Stimulated activated CD8-positive, alpha-beta memory T cell treated with anti-CD3 and anti-CD28 coated beads, Interleukin-4, amount 100 ng/mL, for 24 hours (primary cell): Measurements from ENCODE around the gene TOR2A.
"Not testable (repeated sequence)": the region's sequence is repeated elsewhere in the genome, so short reads cannot be mapped to it uniquely, and the experiment has no call there.

Experiments
- DNase-seq: peaks from one replicate; pipeline ENCODE4 v3.0.0-alpha.2; 2020; ENCODE audit warnings: low read depth

TOR2A gene

DNA sequence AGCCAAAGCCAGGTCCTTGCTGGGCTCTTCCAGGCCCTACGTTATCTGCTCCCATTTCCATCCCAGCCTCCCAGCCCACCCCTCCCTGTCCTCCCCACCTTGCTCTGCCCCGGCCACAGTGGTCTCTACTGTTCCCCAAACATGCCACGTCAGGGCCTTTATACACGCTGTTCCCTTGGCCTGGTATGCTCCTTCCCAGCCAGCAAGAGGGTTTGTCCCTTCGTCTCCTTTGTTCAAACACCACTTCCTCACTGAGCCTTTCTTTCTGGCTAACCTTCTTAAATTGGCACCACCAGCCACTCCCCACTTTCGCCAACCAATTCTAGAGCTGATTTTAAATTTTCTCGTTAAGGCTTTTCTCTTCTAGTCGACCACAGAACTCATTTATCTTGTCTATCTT lies 33.6 kb upstream of the TOR2A start:
- DNase-seq = no peak

- DNase-seq = no peak
Measured at GRCh38 chr9:127767909-127768331, 32.8 kb upstream of the TOR2A start.

- no peak for DNase-seq
Measured at GRCh38 chr9:127767410-127767809, 32.3 kb upstream of the TOR2A start.

- no peak for DNase-seq
Measured at GRCh38 chr9:127765418-127765817, 30.3 kb upstream of the TOR2A start.

DNA sequence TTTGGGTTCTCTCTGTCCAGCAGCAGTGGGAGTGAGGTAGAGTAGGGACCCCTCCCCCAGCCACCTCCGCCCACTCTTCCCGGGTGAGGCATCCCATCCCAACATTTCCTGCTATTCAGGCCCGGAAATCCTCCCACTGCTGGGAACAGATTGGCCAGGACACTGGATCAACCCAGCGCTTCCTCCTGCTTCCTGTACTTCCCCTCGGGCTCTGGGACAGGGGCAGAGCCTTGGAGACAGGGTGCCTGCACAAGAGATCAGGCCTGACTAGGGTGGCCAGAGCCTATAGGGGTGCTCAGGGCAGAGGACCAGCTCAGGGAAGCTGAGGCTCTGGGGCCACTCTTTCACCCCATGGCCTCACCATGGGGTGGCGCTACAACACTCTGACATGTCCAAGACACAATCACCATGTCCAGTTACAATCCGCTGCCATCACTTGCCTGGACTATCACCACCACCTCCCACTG lies 28.9 kb upstream of the TOR2A start:
- DNase-seq = no peak

GRCh38 chr9:127762111-127762676 lies 27.1 kb upstream of the TOR2A start:
- no peak for DNase-seq

DNA sequence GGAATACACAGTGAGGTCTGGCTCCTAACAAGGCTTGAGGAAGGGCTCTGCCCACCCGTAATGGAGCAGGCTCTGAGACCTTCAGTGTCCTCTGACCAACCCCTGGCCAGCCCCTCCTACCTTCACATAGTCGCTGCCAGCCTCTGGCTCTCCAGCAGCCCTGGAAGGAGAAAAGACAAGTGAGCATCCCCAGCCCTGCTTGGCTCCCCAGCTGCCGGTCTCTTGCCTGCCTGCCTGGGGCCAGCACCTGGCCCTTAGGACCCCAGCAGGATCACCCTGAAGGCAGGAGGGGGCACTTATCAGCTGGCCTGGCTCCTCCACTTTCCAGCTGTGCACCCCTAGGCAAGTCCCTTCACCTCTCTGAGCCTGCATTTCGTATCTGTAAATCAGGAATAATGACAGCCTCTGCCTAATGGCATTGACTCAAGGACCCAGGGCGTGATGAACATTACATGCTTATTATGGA lies 26.4 kb upstream of the TOR2A start:
- DNase-seq = no peak

DNA sequence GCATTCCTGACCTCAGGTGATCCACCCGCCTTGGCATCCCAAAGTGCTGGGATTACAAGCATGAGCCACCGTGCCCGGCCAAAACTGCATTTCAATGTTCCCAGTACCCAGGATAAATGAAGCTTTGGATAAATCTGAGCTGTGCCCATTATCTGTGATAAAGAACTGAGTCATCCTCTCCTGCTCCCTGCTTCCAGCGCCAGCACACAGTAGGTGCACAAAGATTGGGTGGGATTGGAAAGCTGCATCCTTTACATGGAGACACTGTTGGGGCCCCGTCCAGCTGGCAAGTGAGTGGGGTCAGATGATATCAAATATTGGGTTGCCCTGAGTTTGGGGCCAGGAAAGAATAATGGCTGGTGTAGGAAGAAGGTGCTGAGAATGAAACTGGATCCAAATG lies 26.0 kb upstream of the TOR2A start:
- DNase-seq = no peak

- no peak for DNase-seq
Measured at GRCh38 chr9:127758843-127759242, 23.7 kb upstream of the TOR2A start.

GRCh38 chr9:127756776-127757175 lies 21.7 kb upstream of the TOR2A start:
- not testable (repeated sequence) for DNase-seq

- DNase-seq = no peak
Measured at GRCh38 chr9:127756233-127756632, 21.1 kb upstream of the TOR2A start.

DNA sequence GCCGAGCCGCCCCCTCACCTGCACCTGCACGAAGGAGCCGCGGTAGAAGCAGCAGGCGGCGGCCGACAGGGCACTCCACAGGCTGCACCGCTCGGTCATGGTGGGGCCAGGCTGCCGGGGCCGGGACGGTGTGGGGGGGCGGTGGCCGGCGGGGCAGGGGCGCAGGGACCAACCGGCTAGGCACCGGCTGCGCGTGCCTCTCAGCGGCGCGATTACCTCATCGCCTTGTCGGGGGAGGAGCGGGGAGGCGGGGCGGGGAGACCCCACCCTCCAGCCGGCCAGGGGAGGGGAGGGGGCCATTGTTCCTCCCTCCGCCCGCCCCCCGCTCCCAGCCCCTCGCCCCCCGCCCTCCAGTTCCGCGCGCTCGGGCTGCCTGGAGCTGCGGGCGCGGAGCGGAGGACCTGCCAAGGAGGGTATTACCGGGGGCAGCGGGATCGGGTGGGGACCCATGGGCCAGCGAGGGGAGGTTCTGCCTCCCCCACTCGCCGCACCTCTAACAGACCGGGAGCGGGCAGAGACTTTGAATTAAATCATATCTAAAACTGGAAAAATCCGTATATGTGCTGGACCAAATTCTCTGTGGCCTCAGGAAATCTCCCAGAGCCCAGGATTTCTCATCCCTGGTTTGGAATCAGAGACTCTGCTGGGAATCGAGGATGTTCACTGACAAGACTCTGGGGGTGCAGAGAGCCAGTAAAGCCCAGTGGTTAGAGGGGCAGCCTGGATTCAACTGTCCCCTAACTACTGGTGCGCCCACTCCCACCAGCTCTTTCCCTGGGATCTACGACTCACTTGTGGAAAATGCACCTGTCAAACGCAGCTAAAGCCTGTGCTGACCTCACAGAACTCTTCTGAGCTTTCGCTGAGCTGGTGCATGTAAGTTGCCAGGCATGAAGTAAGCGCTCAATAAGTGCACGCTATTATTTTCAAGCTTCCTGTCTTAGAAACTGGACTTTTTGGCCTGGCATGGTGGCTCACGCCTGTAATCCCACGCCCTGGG lies 20.3 kb upstream of the TOR2A start:
- no peak for DNase-seq

DNA sequence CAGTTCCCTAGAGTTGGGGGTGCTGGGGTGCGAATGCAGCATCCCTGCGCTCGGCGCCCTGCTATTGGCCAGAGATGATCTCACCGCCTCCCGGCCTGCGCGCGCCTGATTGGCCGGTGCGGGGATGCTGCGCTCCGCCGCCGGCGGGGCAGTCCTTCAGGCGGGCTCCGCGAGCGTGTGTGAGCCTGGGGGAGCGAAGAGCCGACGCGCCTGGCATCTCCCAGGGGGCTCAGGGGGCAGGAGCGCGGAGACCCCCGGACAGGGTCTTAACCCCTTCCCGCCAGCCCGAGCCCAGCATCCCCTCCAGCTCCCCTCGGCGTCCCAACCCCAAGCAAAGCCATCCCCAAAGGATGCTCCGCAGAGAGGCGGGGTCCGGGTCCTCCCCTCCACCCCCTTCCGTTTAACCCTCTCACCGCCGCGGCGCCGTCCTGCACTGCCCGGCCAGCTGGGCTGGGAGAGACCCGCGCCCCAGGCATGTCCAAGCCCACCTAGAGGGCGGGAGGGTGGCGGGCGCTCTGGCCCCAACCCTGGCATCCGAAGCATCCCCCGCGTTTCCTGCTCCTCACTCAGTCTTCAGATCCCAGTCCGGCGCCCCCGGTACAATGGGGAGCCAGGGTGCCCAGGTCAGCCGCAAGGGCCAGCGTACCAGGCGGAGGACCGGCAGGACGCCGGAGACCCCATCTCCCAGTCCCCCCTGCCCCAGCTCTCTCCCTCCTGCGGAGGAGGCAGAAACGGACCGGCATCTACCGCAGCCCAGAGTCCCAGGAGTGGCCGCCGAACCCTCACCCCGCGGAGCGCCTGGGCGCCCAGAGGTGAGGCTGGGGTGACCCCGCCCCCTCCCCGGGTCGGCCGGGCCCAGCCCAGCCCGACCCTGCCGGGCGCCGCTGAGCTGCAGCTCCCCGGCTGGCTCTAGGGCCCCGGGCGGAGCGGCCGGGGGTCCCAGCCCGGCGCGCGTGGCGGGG lies 19.3 kb upstream of the TOR2A start:
- DNase-seq = no peak

DNA sequence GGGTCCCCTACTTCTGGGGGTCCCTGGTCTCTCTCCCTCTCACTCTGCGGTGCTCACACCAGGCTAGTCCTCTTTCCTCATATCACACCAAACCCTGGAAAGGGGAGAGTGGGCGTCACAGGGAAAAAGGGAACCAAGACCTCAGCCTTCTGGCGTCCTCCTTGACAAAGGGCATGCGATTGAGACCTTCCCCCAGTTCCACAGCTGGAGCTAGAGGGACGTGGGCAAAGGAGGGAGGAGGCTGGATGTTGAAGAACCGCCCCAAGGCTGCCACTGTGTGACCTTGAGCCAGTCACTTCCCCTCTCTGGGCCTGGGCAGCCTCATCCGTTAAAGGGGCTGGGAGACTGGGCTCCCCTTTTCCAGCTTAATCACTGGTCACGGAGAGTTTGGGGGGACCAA lies 18.5 kb upstream of the TOR2A start:
- no peak for DNase-seq

GRCh38 chr9:127753148-127753547 lies 18.1 kb upstream of the TOR2A start:
- no peak for DNase-seq

GRCh38 chr9:127751269-127752054 lies 16.4 kb upstream of the TOR2A start:
- no peak for DNase-seq

- no peak for DNase-seq
Measured at GRCh38 chr9:127749090-127749787, 14.1 kb upstream of the TOR2A start.

- DNase-seq = no peak
Measured at GRCh38 chr9:127746959-127747569, 12.0 kb upstream of the TOR2A start.

GRCh38 chr9:127744398-127745110 lies 9.5 kb upstream of the TOR2A start:
- no peak for DNase-seq
